Parathyroid adenoma (tissue), 2 donors: Measurements from ENCODE around the gene SMAD1.
"Not testable (repeated sequence)": the region's sequence is repeated elsewhere in the genome, so short reads cannot be mapped to it uniquely, and the experiment has no call there.

Source experiments
- H2AFZ ChIP-seq: fragments of 300-600 bp; sonication (generic); one replicate; pipeline ENCODE4 v1.7.0; 2017; ENCODE audit warnings: antibody characterized with exemption, mild to moderate bottlenecking
- H3K27ac ChIP-seq: fragments of 300-600 bp; sonication (generic); one replicate; pipeline ENCODE4 v1.7.0; 2017
- H3K27me3 ChIP-seq: fragments of 300-600 bp; sonication (generic); one replicate; pipeline ENCODE4 v1.7.0; 2017; ENCODE audit warnings: low read length; ENCODE audit not compliant: control insufficient read depth, insufficient read depth
- H3K36me3 ChIP-seq: fragments of 300-600 bp; sonication (generic); one replicate; pipeline ENCODE4 v1.7.0; 2017; ENCODE audit warnings: low read length; ENCODE audit not compliant: control insufficient read depth, insufficient read depth
- H3K4me1 ChIP-seq: fragments of 300-600 bp; sonication (generic); one replicate; pipeline ENCODE4 v1.7.0; 2017; ENCODE audit warnings: control low read depth
- H3K4me2 ChIP-seq: fragments of 300-600 bp; sonication (generic); one replicate; pipeline ENCODE4 v1.7.0; 2017; ENCODE audit warnings: low read length
- H3K4me3 ChIP-seq: fragments of 300-600 bp; sonication (generic); one replicate; pipeline ENCODE4 v1.7.0; 2017; ENCODE audit warnings: low read depth, low read length
- H3K79me2 ChIP-seq: fragments of 300-600 bp; sonication (generic); one replicate; pipeline ENCODE4 v1.7.0; 2017; ENCODE audit warnings: control low read depth
- H3K9ac ChIP-seq: fragments of 300-600 bp; sonication (generic); one replicate; pipeline ENCODE4 v1.7.0; 2017; ENCODE audit warnings: mild to moderate bottlenecking
- H3K9me3 ChIP-seq: fragments of 300-600 bp; sonication (generic); one replicate; pipeline ENCODE4 v1.7.0; 2017; ENCODE audit warnings: low read length; ENCODE audit not compliant: control insufficient read depth
- CTCF ChIP-seq: fragments of 300-600 bp; sonication (generic); IDR thresholded peaks from one replicate; pipeline ENCODE4 v1.7.0; 2017; ENCODE audit warnings: antibody characterized with exemption, mild to moderate bottlenecking
- donor health status: primary hyperparathyroidism.

Gene SMAD1

GRCh38 chr4:145531223-145531622 lies 49.6 kb downstream of the SMAD1 start:
- Histone ChIP-seq H2AFZ (no peak overlapping the region), H3K9ac (no peak overlapping the region), H3K4me3 (no peak overlapping the region), H3K4me2 (no peak overlapping the region), H3K27ac (no peak overlapping the region), H3K9me3 (no peaks in the 10 kb centered on the region), H3K4me1 (no peaks in the 10 kb centered on the region), H3K36me3 (no peaks in the 10 kb centered on the region), H3K27me3 (no peaks in the 10 kb centered on the region), H3K79me2 (peaks cover 18% of the 10 kb centered on the region)
- TF ChIP-seq CTCF: no peak

- no peak overlapping the region for H3K27ac ChIP-seq
- H3K9ac ChIP-seq: no peak overlapping the region
- H3K27me3 ChIP-seq: no peaks in the 10 kb centered on the region
- H3K79me2 ChIP-seq: peaks cover 18% of the 10 kb centered on the region
- no peak for TF ChIP-seq CTCF
- H3K4me3 ChIP-seq: no peak overlapping the region
- H3K36me3 ChIP-seq: no peaks in the 10 kb centered on the region
- H2AFZ ChIP-seq: no peak overlapping the region
- H3K9me3 ChIP-seq: no peaks in the 10 kb centered on the region
- no peaks in the 10 kb centered on the region for H3K4me1 ChIP-seq
- H3K4me2 ChIP-seq: no peak overlapping the region
Observed at GRCh38 chr4:145531859-145532258, 50.2 kb downstream of the SMAD1 start.

GRCh38 chr4:145533001-145533400 lies 51.3 kb downstream of the SMAD1 start:
- Histone ChIP-seq H3K4me2 (no peak overlapping the region), H3K27ac (no peak overlapping the region), H3K4me1 (no peaks in the 10 kb centered on the region)

GRCh38 chr4:145533415-145533814 lies 51.8 kb downstream of the SMAD1 start:
- not testable (repeated sequence) for H2AFZ ChIP-seq, H3K27ac ChIP-seq, H3K27me3 ChIP-seq, H3K4me1 ChIP-seq, H3K9me3 ChIP-seq, H3K4me2 ChIP-seq, H3K4me3 ChIP-seq, H3K9ac ChIP-seq, H3K36me3 ChIP-seq
- H3K79me2 ChIP-seq: peaks cover 15% of the 10 kb centered on the region

More at GRCh38 chr4:145533001-145533400, 51.3 kb downstream of the SMAD1 start:
- TF ChIP-seq CTCF: no peak
- Histone ChIP-seq H2AFZ (no peak overlapping the region), H3K36me3 (no peaks in the 10 kb centered on the region), H3K4me3 (no peak overlapping the region), H3K79me2 (peaks cover 17% of the 10 kb centered on the region), H3K9me3 (no peaks in the 10 kb centered on the region), H3K9ac (no peak overlapping the region), H3K27me3 (no peaks in the 10 kb centered on the region)

GRCh38 chr4:145533961-145534360 lies 52.3 kb downstream of the SMAD1 start:
- no peak for TF ChIP-seq CTCF
- H3K4me2 ChIP-seq: no peak overlapping the region
- no peaks in the 10 kb centered on the region for H3K4me1 ChIP-seq
- peaks cover 15% of the 10 kb centered on the region for H3K79me2 ChIP-seq
- H3K36me3 ChIP-seq: no peaks in the 10 kb centered on the region
- H3K9me3 ChIP-seq: no peaks in the 10 kb centered on the region
- H2AFZ ChIP-seq: no peak overlapping the region
- no peak overlapping the region for H3K4me3 ChIP-seq
- H3K27ac ChIP-seq: no peak overlapping the region
- no peaks in the 10 kb centered on the region for H3K27me3 ChIP-seq
- no peak overlapping the region for H3K9ac ChIP-seq
